GM12891 (cell line): ENCODE measurements around the gene OR10H5.

Experiments used
- PAX5 ChIP-seq: IDR thresholded peaks from 2 replicates; pipeline ENCODE4 v1.6.1; 2011; ENCODE audit warnings: low read length, moderate library complexity, mild to moderate bottlenecking; ENCODE audit not compliant: insufficient read depth, severe bottlenecking
- POLR2A ChIP-seq: IDR thresholded peaks from 2 replicates; pipeline ENCODE4 v1.6.1; 2011; ENCODE audit warnings: low read depth, low read length, control low read depth
- POLR2AphosphoS5 ChIP-seq: IDR thresholded peaks from 2 replicates; pipeline ENCODE4 v1.6.1; 2011; ENCODE audit warnings: low read depth, low read length, control low read depth
- SPI1 ChIP-seq: IDR thresholded peaks from 2 replicates; pipeline ENCODE4 v1.6.1; 2011; ENCODE audit warnings: low read depth, low read length, control low read depth
- TAF1 ChIP-seq: IDR thresholded peaks from 2 replicates; pipeline ENCODE4 v1.6.1; 2011; ENCODE audit warnings: low read depth, low read length, control low read depth

- TF ChIP-seq POLR2A (no peak), POLR2AphosphoS5 (no peak), TAF1 (no peak), PAX5 (no peak), SPI1 (no peak)
Measured at GRCh38 chr19:15782211-15782610, 5.2 kb upstream of the OR10H5 start.
